ENCODE data around the gene KRTCAP3. TPM values are rescaled to one million over a fixed set of nuclear protein-coding genes. Genes with fewer than 3 reads are reported as not detected.

The KRTCAP3 gene
- total and polyA plus RNA-seq, 9 of the 15 experiments (the other 6 are each of a cell fraction or from before 2014, with no cell fraction given), result 0.24 to 1.4 (median 0.73) TPM

- Histone ChIP-seq H3K9ac (ENCODE audit: insufficient read depth in 1 of 2, low read depth in 2 of 2, low read length in 2 of 2) (no peak overlapping the region), H4K20me1 (replicated peaks; ENCODE audit: control insufficient read depth, insufficient read depth, low read length) (no peaks in the 10 kb centered on the region), H3K79me2 (ENCODE audit: control insufficient read depth, insufficient read depth, low read length) (no peaks in the 10 kb centered on the region), H3K4me1 (replicated peaks in 1 of 2; ENCODE audit: control insufficient read depth in 2 of 2, insufficient read depth in 2 of 2, low read length in 2 of 2) (no peaks in the 10 kb centered on the region), H3K4me3 (no peak overlapping the region), H3K27me3 (ENCODE audit: control insufficient read depth in 2 of 2, insufficient read depth in 2 of 2, low read length in 2 of 2) (no peaks in the 10 kb centered on the region), H3K9me3 (replicated peaks; ENCODE audit: control insufficient read depth, insufficient read depth, low read depth, low read length) (no peaks in the 10 kb centered on the region), H2AFZ (ENCODE audit: low read depth, low read length) (no peak overlapping the region), H3K36me3 (ENCODE audit: control insufficient read depth, insufficient read depth, low read length) (peaks cover 28% of the 10 kb centered on the region; the same call in 2 of the 3 replicates), H3K9me1 (ENCODE audit: control insufficient read depth, insufficient read depth, low read length) (no peaks in the 10 kb centered on the region), H3K4me2 (ENCODE audit: insufficient read depth, low read length) (no peak overlapping the region), H3K27ac (ENCODE audit: extremely low read depth, low read depth, low read length) (no peak overlapping the region)
- DNase-seq (ENCODE audit: extremely low read depth in 1 of 4, low spot score in 3 of 4), result no peak
- CTCF ChIA-PET (ENCODE audit: low intra/inter-chr PET ratio), result interaction anchor here (1.1 kb wide), 1 partner anchor 229 kb away, joined by 3 read pairs; no protein-coding TSS in a partner anchor
- no peak for FAIRE-seq
- intact Hi-C loops (cut with micrococcal nuclease), result no loop called here
- WGBS (ENCODE audit: insufficient coverage, low coverage, missing lambda C conversion rate), result 69% methylated on average over 7 of the region's 7 CpGs
- BruUV-seq (replicated peaks), result no TSS peak
- TF ChIP-seq HLTF (IDR thresholded peaks at IDR 0.05) (no peak), CTCF (IDR thresholded peaks at IDR 0.05 in 2 of 3, conservative IDR thresholded peaks at IDR 0.05 in 1 of 3; ENCODE audit: insufficient read depth in 2 of 3, low read depth in 1 of 3, low read length in 3 of 3) (peak in 2 of 3 experiments; percentile 17 to 37; a peak in 3 of 6 replicates), NCOA4 (IDR thresholded peaks at IDR 0.05; ENCODE audit: partially characterized antibody) (no peak), RAD21 (CRISPR knock-in tag; conservative IDR thresholded peaks at IDR 0.05 in 1 of 2, IDR thresholded peaks at IDR 0.05 in 1 of 2) (peak in 1 of 2 experiments; percentile 18; a peak in 1 of 4 replicates)
- POLR2A ChIA-PET, result interaction anchor here (0.5 to 1.4 kb wide), 6 partner anchors 18 to 1438 kb away, joined by 3 to 4 read pairs (median 3); no protein-coding TSS in a partner anchor
- in situ Hi-C loops (cut with MboI), result no loop called here
- peak; percentile 78 for ATAC-seq
Measured at GRCh38 chr2:27453968-27454367, 11.8 kb downstream of the KRTCAP3 start.
